8988T (cell line): Measurements from ENCODE around the gene CNTN5.

Source experiments
- DNase-seq: peaks from one replicate; pipeline ENCODE4 v3.0.0; 2011

The CNTN5 gene

GRCh38 chr11:99171330-99171729 is 150.6 kb downstream of the CNTN5 start:
- no peak for DNase-seq

DNA sequence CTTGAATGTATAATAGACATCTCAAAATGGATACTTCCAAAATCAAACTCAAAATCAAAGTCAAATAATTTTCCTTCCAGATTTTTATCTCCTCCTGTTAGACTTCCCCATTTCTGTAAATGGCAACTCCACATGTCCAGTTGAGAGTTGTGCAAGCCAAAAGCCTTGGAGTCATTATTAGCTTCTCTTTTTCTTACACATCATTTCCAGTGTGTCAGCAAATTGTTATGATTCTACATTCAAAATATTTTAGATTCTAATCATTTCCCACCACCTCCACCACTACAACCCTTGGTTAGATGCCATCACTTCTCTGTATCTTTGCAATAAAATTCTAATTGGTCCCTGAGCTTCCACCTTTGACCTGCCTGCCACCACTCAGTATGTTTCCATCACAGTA is 155.7 kb downstream of the CNTN5 start:
- no peak for DNase-seq

GRCh38 chr11:99177446-99177845 is 156.7 kb downstream of the CNTN5 start:
- no peak for DNase-seq

GRCh38 chr11:99184146-99184545 is 163.4 kb downstream of the CNTN5 start:
- DNase-seq: no peak

- no peak for DNase-seq
Observed at GRCh38 chr11:99188221-99188620, 167.5 kb downstream of the CNTN5 start.

- DNase-seq: no peak
Observed at GRCh38 chr11:99192716-99193115, 172.0 kb downstream of the CNTN5 start.

GRCh38 chr11:99197477-99197876 is 176.7 kb downstream of the CNTN5 start:
- no peak for DNase-seq

DNA sequence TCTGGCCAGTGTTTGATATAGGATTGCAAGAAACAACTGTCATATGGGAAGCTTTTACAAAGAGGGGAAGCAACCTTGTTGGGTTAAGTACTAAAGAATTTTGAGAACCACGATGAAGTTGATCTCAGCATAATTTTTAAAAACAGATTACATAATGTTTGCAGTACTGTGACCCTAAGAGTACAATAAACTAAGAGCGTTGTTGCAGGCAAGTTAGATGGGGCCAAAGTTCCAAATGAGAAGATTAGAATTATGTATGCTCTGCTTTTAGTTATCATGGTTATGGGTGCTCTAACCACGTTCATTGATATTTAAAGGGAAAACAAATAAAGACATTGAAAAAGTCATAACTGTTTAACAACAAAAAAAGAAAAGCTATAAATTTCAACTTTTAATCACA is 177.5 kb downstream of the CNTN5 start:
- DNase-seq: no peak

GRCh38 chr11:99199341-99199740 is 178.6 kb downstream of the CNTN5 start:
- no peak for DNase-seq

DNA sequence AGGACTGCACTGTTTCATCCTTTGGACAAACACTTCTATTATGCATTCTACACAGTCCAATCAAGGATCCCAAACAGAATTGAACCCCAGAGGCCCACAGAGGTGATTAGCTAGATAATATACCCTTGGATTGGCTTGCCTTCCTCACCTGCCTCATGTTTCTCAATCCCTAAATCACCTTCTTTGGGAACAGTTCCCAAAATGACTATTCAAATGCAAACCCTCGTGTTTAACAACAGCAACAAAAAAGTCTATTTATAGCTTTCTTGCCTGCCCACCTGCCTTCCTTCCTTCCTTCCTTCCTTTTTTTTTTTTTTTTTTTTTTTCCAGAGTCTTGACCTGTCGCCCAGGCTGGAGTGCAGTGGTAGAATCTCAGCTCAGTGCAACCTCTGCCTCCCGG is 180.0 kb downstream of the CNTN5 start:
- no peak for DNase-seq

- no peak for DNase-seq
Observed at GRCh38 chr11:99208813-99209212, 188.1 kb downstream of the CNTN5 start.

- DNase-seq: no peak
Observed at GRCh38 chr11:99229544-99229943, 208.8 kb downstream of the CNTN5 start.

DNA sequence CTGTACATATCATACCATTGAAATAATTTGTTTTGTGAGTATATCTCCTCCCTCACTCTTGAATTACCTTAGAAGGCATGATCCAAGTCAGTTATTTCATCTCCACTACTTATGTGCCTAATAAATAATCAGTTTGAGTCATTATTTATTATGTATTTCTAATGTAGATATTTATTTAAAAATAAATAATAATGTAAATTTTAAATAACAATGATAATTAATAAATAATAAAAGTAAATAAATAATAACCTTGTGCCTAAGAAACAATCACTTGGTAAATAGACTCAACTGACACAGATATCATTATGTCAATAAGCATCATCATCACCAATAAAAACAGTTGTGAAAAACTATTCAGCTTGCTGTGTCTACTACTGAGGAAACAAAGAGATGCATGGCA is 213.8 kb downstream of the CNTN5 start:
- DNase-seq: no peak

DNA sequence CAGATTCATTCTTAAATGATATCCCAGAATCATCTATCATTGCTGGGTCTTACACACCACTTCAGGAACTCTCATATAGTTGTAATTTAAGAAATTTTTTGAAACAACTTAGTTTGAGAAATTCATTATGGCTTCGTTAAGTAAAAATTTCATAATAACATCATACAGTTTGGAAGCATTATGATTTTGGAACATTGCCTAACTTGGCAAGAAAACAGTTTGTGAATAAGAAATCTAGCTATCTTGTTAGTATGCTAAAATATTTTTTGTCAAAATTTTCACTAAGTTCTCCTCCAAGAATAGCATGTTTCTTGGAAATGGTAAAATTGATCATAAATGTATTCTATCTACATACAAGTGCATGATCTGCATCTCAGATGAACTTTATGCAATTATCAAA is 217.7 kb downstream of the CNTN5 start:
- DNase-seq: no peak

- DNase-seq: no peak
Observed at GRCh38 chr11:99240192-99241030, 219.7 kb downstream of the CNTN5 start.

- no peak for DNase-seq
Observed at GRCh38 chr11:99241066-99241465, 220.3 kb downstream of the CNTN5 start.

GRCh38 chr11:99244613-99245012 is 223.9 kb downstream of the CNTN5 start:
- no peak for DNase-seq

- DNase-seq: no peak
Observed at GRCh38 chr11:99246199-99246598, 225.4 kb downstream of the CNTN5 start.

GRCh38 chr11:99256614-99257013 is 235.9 kb downstream of the CNTN5 start:
- DNase-seq: no peak

- DNase-seq: no peak
Observed at GRCh38 chr11:99257131-99257530, 236.4 kb downstream of the CNTN5 start.

GRCh38 chr11:99260696-99261095 is 239.9 kb downstream of the CNTN5 start:
- no peak for DNase-seq

DNA sequence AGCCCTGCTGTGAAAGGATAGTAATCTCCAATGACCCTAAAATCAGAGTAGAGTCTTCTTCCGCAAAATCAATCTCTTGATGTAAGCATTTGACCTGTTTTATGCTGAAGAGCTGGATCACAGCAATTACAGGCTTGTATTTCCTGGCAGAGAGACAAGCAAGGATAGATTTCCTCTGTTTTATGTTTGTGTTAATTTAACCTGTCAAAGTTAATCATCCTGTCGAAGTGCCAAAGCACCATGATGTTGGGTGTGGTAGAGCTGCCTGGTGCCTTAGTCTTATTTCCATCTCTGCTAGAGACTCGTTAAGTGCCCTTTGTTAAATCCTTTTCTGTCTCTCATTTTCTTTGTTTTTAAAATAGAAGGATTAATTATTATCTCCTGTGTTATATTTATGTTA is 248.1 kb downstream of the CNTN5 start:
- no peak for DNase-seq

- no peak for DNase-seq
Observed at GRCh38 chr11:99271527-99271926, 250.8 kb downstream of the CNTN5 start.

DNA sequence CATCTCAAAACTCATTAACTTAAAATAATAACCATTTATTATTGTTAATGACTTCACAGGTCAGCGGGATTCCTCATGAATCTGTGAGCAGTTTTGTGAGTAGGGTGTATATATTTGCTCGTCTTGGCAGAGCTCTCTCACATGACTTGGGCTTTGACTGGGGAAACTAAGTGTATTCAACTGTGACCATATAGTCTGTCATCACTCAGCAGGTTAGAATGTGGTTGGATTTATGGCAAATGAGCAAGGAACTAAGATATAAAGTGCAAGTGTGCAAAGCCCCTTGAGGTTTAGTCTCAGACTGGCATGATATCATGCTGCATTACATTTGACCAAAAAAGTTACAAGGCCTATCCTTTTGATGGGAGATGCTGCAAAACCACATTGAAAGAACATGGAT is 254.8 kb downstream of the CNTN5 start:
- no peak for DNase-seq

DNA sequence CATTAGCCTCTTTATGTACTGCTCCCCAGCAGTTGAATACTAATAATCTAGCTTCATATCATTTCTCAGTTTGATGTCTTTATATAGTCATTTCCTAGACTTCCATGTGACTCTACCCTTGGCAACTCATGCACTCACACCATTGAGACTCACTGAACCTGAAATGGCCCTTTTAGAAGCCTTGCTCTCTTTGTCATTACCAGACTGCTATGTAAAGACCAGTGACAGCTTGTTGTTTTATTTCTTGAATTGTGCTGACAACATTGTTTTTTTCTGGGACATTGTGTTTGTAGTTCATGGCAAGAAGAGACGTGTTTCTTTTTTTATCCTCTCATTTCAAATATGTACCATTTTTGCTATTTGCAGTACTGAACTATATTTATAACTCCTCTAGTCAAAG is 256.5 kb downstream of the CNTN5 start:
- DNase-seq: no peak
